NCI-H69 (cell line): ENCODE results near the gene GNG13.

Experiments
- DNase-seq: peaks from one replicate; lab custom pipeline; 2025; lab: John Stamatoyannopoulos, UW

Gene GNG13

GRCh38 chr16:793414-793813 is 7.1 kb downstream of the GNG13 start:
- no peak for DNase-seq

DNA sequence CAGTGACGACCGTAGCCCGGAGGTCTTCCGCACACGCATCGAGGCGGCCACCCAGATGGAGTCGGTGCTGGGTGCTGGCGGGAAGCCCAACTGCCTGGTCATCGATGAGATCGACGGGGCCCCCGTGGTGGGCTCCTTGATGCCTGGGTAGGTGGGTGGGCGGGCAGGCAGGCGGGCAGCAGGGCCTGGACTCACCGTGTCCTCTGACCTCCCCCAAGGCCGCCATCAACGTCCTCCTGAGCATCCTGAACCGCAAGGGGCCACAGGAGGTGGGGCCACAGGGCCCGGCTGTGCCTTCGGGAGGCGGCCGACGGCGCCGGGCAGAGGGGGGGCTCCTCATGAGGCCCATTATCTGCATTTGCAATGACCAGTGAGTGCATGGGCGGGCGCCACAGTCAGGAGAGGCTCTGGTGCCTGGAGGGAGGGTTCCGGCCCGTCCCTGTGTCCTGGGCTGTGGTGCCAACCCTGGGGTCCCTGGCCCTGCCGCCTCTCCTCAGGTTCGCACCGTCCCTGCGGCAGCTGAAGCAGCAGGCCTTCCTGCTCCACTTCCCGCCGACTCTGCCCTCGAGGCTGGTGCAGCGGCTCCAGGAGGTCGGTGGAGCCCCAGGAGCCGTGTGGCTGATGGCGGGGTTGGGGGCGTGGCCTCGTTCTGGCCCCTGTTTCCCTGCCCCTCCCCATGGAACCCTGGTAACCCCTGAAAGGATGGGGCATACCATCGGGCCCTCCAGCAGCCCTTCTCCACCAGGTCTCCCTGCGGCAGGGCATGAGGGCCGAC is 8.1 kb downstream of the GNG13 start:
- no peak for DNase-seq

DNA sequence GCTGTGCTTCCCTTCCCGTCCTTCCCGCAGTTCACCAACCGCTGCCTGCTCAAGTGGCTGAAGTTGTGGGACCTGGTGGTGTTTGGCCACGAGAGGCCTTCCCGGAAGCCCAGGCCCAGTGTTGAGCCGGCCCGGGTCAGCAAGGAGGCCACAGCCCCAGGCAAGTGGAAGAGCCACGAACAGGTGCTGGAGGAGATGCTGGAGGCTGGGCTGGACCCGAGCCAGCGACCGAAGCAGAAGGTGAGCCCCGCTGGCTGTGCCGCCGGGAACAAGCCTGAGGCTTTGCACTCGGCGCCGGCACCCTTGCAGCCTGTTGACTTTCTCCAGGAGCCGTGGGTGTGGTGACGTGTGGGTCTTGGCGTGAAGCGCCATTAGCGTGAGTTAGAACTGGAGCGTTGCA is 9.4 kb downstream of the GNG13 start:
- DNase-seq, result no peak

- DNase-seq, result no peak
Measured at GRCh38 chr16:790086-790485, 10.4 kb downstream of the GNG13 start.

- DNase-seq, result no peak
Measured at GRCh38 chr16:789191-789850, 11.2 kb downstream of the GNG13 start.

DNA sequence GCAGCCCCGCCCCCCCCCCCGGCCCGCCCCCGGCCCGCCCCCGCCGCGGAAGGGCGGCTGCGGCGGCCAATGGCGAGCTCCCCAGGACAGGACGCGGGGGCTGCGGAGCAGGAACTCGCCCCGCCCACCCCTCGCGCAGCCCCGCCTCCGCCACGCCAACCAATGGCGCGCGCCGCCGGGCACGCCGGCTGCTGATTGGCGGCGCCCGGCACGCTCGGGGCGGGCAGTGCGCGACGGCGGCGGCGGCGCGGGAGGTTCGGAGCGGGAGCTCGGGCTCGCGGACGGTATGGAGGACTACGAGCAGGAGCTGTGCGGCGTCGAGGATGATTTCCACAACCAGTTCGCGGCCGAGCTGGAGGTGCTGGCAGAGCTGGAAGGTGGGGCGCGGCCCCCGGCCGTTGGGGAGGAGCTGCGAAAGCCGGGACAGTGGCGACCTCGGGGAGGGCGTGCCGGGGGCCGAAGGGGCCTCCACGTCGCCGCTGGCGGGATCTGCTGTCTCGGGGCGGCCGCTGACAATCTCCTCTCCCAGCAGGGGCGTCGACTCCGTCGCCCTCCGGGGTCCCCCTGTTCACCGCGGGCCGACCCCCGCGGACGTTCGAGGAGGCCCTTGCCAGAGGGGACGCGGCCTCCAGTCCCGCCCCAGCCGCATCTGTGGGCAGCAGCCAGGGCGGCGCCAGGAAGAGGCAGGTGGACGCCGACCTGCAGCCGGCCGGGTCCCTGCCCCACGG is 12.0 kb downstream of the GNG13 start, which contains the start of gene CHTF18:
TSS of gene CHTF18 (plus strand) at position 222 of the 728 bp plus-strand sequence. CDS start at position 287, 65 bp downstream.
- DNase-seq, result peak; percentile 97

DNA sequence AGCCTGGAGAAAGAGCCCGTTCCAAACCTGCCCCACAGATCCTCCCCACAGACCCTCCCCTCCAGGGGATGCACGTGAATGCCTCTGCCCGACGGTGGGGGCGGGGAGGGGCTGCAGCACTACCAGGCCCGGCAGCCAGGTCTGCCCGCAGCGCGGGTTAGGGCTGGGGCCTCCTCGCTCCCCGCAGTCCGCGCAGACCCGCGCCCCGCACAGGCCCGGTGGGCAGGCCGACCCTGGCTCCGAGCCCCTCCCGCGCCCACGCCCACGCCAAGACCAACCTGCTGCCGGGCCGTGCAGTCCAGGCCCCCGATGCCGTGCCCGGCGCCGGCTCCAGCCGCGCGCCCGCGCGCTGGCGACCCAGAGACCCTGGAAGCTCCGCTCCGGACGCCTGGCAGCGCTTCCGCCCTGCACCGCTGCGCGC is 12.5 kb downstream of the GNG13 start, which contains the start of gene RPUSD1:
TSS of gene RPUSD1 (minus strand) at position 404 of the 421 bp plus-strand sequence. CDS start 644 bp downstream, outside the sequence.
- DNase-seq, result peak; percentile 58

- DNase-seq, result no peak
Measured at GRCh38 chr16:787321-787966, 13.1 kb downstream of the GNG13 start.

DNA sequence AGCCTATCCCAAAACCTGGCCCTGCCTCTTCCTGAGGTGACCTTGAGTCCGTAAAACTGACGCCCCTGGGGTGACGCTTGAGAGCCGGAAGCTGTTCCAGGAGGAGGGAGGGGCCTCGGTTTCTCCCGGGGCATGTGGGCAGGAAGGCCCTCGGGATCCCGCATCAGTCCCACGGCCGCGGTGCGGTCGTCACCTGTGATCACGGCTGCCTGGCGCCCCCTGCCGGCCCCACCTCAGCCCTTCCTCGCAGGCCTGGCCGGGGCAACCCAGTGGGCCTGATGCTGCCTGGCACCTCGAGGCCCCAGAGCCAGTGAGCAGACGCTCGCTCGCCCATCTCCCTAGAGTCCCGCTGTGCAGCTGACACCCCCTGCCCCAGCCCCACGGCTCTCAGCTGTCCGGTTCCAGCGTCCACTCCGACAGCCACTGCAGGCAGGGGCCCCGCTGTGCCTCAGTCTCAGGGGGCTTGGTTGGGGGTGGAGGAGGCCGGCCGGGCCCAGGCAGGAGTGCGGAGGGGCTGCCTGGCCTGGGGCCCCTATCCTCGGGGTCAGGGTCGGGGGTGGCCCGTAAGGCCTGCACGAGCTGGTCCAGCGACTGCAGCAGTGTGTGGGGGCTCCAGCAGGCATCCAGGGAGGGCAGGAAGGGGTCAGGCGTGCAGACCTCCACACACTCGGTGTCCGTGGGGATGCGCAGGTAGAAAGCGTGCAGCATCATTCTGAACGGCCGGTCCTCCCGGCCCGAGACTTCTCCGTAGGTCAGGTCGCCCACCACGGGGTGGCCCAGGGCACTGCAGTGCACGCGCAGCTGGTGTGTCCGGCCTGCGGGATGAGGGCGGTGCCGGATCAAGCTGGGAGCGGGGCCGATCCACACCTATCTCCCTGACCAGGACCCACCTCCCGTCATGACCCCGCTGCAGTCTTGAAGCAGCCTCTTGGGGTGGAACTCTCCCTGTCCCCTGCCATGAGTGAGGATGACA is 14.7 kb downstream of the GNG13 start:
- DNase-seq, result peak; percentile 37

DNA sequence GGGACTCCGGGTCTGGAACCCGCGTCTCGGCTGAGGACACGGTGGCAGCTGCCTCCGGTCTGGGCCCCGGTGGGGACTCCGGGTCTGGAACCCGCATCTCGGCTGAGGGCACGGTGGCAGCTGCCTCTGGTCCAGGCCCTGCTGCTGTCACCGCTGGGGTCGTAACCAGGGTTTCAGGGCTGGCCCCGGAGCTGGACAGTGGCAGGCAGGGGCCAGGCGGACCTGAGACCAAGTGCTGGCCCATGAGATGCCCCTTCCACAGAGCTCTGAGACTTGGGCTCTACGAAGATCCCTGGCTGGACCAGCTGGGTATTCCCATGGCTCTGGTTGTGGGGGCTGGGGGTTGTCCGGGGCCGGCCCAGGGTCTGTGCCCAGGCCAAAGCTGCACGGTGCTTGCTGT is 16.1 kb downstream of the GNG13 start:
- no peak for DNase-seq

DNA sequence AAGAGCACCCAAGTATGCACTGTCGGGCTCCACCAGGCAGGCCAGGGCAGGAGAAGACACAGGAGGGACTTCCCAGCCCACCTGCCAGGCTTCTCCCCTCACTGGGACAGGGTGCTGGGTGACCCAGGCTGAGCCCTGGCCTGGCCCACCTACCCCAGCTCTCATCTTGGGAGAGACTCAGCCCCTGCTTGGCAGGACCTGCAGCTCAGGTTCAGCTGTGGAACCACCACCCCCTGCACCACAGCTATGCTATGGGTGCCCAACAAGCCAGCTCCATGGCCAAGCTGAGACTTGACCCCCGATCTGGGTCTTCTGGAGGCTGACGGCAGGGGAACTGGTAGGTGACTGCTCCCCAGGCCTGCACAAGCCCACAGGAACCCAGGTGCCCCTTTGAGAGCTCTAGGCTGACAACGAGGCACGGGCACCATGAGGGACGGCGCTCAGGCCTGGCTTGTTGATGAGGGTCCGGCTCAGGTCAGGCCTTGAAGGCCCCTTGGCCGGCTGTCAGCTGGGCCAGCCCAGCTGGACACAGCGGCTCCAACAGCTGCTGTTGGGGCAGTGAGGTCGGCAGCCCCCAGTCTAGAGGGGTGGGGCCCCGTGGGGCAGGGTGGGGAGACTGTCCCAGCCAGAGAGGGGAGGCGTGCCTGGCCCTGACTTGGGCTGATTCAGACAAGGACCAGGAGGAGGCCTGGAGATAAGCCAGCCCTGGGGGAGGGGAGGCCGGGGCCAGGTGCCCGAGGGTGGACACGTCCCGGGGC is 17.0 kb downstream of the GNG13 start:
- DNase-seq, result no peak

GRCh38 chr16:782766-783403 is 17.6 kb downstream of the GNG13 start:
- DNase-seq, result peak; percentile 97

GRCh38 chr16:782258-782657 is 18.3 kb downstream of the GNG13 start:
- DNase-seq, result peak; percentile 58

DNA sequence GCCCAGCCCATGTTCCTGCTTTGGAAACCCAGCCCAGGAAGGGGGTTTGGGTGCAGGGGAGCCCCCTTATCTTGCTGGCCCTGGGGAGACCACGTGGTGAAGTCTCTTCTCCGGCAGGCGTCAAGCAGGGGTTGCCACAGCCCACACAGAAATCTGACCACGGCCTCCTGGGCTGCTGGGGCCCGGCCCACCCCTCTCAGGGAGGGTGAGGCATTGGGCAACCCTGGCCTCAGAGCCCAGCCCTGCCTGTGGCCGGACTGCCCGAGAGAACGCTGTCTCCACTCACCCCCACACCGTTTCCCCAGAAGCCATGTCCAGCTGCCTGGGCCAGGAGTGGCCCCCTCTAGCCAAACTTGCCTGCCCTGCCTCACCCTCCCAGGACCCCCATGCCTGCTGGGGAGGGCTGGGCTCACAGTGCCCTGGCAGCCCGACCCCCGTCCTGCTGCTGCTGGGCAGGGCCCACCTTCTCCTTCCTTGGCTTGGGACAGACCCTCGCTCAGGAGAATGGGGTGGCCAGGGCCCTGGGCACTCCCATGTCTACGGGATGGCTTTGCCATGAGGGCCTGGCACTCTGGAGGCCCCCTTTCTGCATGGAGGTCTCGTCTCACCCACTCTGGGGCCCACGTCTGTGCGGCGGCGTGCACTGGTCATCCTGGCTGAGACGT is 19.1 kb downstream of the GNG13 start:
- no peak for DNase-seq

DNA sequence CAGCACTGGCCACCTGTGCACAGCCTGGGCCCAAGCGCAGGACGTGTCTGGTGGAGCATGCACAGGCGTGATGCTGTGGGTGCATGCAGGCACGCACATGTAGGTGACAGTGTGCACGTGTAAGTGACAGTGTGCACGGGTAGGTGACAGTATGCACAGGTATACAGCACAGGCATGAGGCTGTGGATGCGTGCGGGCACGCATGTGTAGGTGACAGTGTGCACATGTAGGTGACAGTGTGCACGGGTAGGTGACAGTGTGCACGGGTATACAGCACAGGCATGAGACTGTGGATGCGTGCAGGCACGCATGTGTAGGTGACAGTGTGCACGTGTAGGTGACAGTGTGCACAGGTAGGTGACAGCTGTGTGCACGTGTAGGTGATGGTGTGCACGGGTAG is 20.2 kb downstream of the GNG13 start:
- no peak for DNase-seq

DNA sequence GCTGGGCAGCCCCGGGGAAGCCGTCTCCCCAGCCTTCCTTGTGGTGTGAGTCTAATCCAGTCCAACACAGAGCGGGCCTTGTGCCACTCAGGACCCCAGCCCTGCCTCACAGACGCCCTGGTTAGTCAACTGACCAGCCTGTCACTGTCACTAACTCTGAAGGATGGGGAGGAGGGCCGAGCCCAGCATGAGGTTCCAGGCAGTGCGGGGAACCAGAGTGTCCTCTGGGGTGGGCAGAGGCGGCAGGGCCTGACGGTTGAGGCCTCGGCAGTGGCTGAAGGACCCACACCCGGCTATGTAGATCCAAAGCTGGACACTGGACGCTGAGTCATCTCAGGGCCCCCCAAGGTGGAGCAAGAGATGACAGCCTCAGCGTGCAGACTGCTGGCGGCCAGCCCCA is 21.0 kb downstream of the GNG13 start:
- no peak for DNase-seq

- no peak for DNase-seq
Measured at GRCh38 chr16:778909-779527, 21.5 kb downstream of the GNG13 start.

- no peak for DNase-seq
Measured at GRCh38 chr16:778447-778846, 22.1 kb downstream of the GNG13 start.

DNA sequence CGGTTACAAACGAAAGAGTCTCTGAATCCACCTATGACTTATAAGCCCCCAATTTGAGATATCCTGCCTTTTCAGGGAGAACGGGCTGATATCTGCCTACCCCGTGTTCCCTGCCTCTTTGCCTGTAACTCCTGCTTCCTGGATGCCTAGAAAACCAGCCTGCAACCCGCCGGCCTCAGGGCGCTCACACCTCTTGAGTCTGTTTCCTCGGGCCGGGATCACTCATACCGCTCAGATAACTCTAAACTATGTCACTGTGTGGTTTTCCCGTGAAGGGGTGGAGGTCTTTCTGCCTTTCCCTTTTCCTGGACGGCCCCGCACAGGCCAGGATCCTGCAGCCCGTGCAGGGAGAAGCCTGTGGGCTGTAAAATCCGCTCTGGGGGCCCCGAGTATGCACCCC is 22.7 kb downstream of the GNG13 start:
- no peak for DNase-seq
